Measurements from ENCODE around the gene TSPO.

GRCh38 chr22:43152357-43153071 lies 1.2 kb downstream of the TSPO start:
- TF ChIP-seq CTCF (CRISPR knock-in tag; IDR thresholded peaks at IDR 0.05) (no peak), MYC (CRISPR knock-in tag; IDR thresholded peaks at IDR 0.05; ENCODE audit: borderline replicate concordance) (no peak), ATF4 (CRISPR knock-in tag; IDR thresholded peaks at IDR 0.05) (no peak)

All from HepG2 (cell line).